ENCODE measurements around the gene MAPK10. TPM values are rescaled to one million over a fixed set of nuclear protein-coding genes. Genes with fewer than 3 reads are reported as not detected.

Gene MAPK10
- total RNA-seq, 1 donor from 2014 or later: 8.9 TPM

GRCh38 chr4:86264241-86264640 lies 95.6 kb downstream of the MAPK10 start:
- no peak overlapping the region for H3K9ac ChIP-seq (ENCODE audit: low read depth in 1 of 3, low read length in 3 of 3)
- no peak overlapping the region for H3K4me3 ChIP-seq (ENCODE audit: low read length in 3 of 3)
- H3K4me1 ChIP-seq (ENCODE audit: control insufficient read depth in 3 of 3, insufficient read depth in 3 of 3, low read length in 3 of 3): no peaks in the 10 kb centered on the region
- no peak overlapping the region for H3K27ac ChIP-seq (ENCODE audit: low read depth, low read length)
- no peaks in the 10 kb centered on the region for H3K9me3 ChIP-seq (ENCODE audit: control insufficient read depth in 3 of 3, low read length in 3 of 3)
- no peaks in the 10 kb centered on the region for H3K36me3 ChIP-seq (ENCODE audit: control insufficient read depth in 3 of 3, insufficient read depth in 3 of 3, low read length in 3 of 3)
- no peaks in the 10 kb centered on the region for H3K27me3 ChIP-seq (ENCODE audit: control insufficient read depth in 3 of 3, insufficient read depth in 3 of 3, low read length in 3 of 3)

GRCh38 chr4:86261636-86262035 lies 98.2 kb downstream of the MAPK10 start:
- peaks cover 0 to 2% (median 0%) of the 10 kb centered on the region in 3 donors for H3K9me3 ChIP-seq (ENCODE audit: control insufficient read depth in 3 of 3, low read length in 3 of 3)
- no peaks in the 10 kb centered on the region for H3K4me1 ChIP-seq (ENCODE audit: control insufficient read depth in 3 of 3, insufficient read depth in 3 of 3, low read length in 3 of 3)
- no peaks in the 10 kb centered on the region for H3K27me3 ChIP-seq (ENCODE audit: control insufficient read depth in 3 of 3, insufficient read depth in 3 of 3, low read length in 3 of 3)
- no peak overlapping the region for H3K27ac ChIP-seq (ENCODE audit: low read depth, low read length)
- no peak overlapping the region for H3K9ac ChIP-seq (ENCODE audit: low read depth in 1 of 3, low read length in 3 of 3)
- H3K4me3 ChIP-seq (ENCODE audit: low read length in 3 of 3): no peak overlapping the region
- no peaks in the 10 kb centered on the region for H3K36me3 ChIP-seq (ENCODE audit: control insufficient read depth in 3 of 3, insufficient read depth in 3 of 3, low read length in 3 of 3)

GRCh38 chr4:86256086-86256485 lies 103.8 kb downstream of the MAPK10 start:
- H3K9ac ChIP-seq (ENCODE audit: low read depth in 1 of 3, low read length in 3 of 3): no peak overlapping the region
- no peaks in the 10 kb centered on the region for H3K4me1 ChIP-seq (ENCODE audit: control insufficient read depth in 3 of 3, insufficient read depth in 3 of 3, low read length in 3 of 3)
- H3K4me3 ChIP-seq (ENCODE audit: low read length in 3 of 3): no peak overlapping the region
- H3K27me3 ChIP-seq (ENCODE audit: control insufficient read depth in 3 of 3, insufficient read depth in 3 of 3, low read length in 3 of 3): no peaks in the 10 kb centered on the region
- H3K9me3 ChIP-seq (ENCODE audit: control insufficient read depth in 3 of 3, low read length in 3 of 3): peaks cover 0 to 2% (median 0%) of the 10 kb centered on the region in 3 donors
- no peak overlapping the region for H3K27ac ChIP-seq (ENCODE audit: low read depth, low read length)
- H3K36me3 ChIP-seq (ENCODE audit: control insufficient read depth in 3 of 3, insufficient read depth in 3 of 3, low read length in 3 of 3): no peaks in the 10 kb centered on the region

- H3K27me3 ChIP-seq (ENCODE audit: control insufficient read depth in 3 of 3, insufficient read depth in 3 of 3, low read length in 3 of 3): no peaks in the 10 kb centered on the region
- H3K4me1 ChIP-seq (ENCODE audit: control insufficient read depth in 3 of 3, insufficient read depth in 3 of 3, low read length in 3 of 3): no peaks in the 10 kb centered on the region
- H3K36me3 ChIP-seq (ENCODE audit: control insufficient read depth in 3 of 3, insufficient read depth in 3 of 3, low read length in 3 of 3): no peaks in the 10 kb centered on the region
- H3K9me3 ChIP-seq (ENCODE audit: control insufficient read depth in 3 of 3, low read length in 3 of 3): no peaks in the 10 kb centered on the region
- H3K4me3 ChIP-seq (ENCODE audit: low read length in 3 of 3): no peak overlapping the region
- H3K27ac ChIP-seq (ENCODE audit: low read depth, low read length): no peak overlapping the region
- no peak overlapping the region for H3K9ac ChIP-seq (ENCODE audit: low read depth in 1 of 3, low read length in 3 of 3)
Observed at GRCh38 chr4:86250619-86251018, 109.2 kb downstream of the MAPK10 start.

GRCh38 chr4:86250006-86250405 lies 109.8 kb downstream of the MAPK10 start:
- no peaks in the 10 kb centered on the region for H3K27me3 ChIP-seq (ENCODE audit: control insufficient read depth in 3 of 3, insufficient read depth in 3 of 3, low read length in 3 of 3)
- no peak overlapping the region for H3K27ac ChIP-seq (ENCODE audit: low read depth, low read length)
- no peaks in the 10 kb centered on the region for H3K36me3 ChIP-seq (ENCODE audit: control insufficient read depth in 3 of 3, insufficient read depth in 3 of 3, low read length in 3 of 3)
- H3K9ac ChIP-seq (ENCODE audit: low read depth in 1 of 3, low read length in 3 of 3): no peak overlapping the region
- H3K4me1 ChIP-seq (ENCODE audit: control insufficient read depth in 3 of 3, insufficient read depth in 3 of 3, low read length in 3 of 3): no peaks in the 10 kb centered on the region
- H3K9me3 ChIP-seq (ENCODE audit: control insufficient read depth in 3 of 3, low read length in 3 of 3): no peaks in the 10 kb centered on the region
- no peak overlapping the region for H3K4me3 ChIP-seq (ENCODE audit: low read length in 3 of 3)

- Histone ChIP-seq H3K4me3 (ENCODE audit: low read length in 3 of 3) (no peak overlapping the region), H3K9me3 (ENCODE audit: control insufficient read depth in 3 of 3, low read length in 3 of 3) (no peaks in the 10 kb centered on the region), H3K27me3 (ENCODE audit: control insufficient read depth in 3 of 3, insufficient read depth in 3 of 3, low read length in 3 of 3) (no peaks in the 10 kb centered on the region), H3K27ac (ENCODE audit: low read depth, low read length) (no peak overlapping the region), H3K36me3 (ENCODE audit: control insufficient read depth in 3 of 3, insufficient read depth in 3 of 3, low read length in 3 of 3) (no peaks in the 10 kb centered on the region), H3K9ac (ENCODE audit: low read depth in 1 of 3, low read length in 3 of 3) (no peak overlapping the region), H3K4me1 (ENCODE audit: control insufficient read depth in 3 of 3, insufficient read depth in 3 of 3, low read length in 3 of 3) (no peaks in the 10 kb centered on the region)
Observed at GRCh38 chr4:86249074-86249473, 110.8 kb downstream of the MAPK10 start.

GRCh38 chr4:86247906-86248305 lies 111.9 kb downstream of the MAPK10 start:
- H3K27ac ChIP-seq (ENCODE audit: low read depth, low read length): no peak overlapping the region
- no peak overlapping the region for H3K4me3 ChIP-seq (ENCODE audit: low read length in 3 of 3)
- H3K36me3 ChIP-seq (ENCODE audit: control insufficient read depth in 3 of 3, insufficient read depth in 3 of 3, low read length in 3 of 3): no peaks in the 10 kb centered on the region
- H3K9me3 ChIP-seq (ENCODE audit: control insufficient read depth in 3 of 3, low read length in 3 of 3): no peaks in the 10 kb centered on the region
- no peaks in the 10 kb centered on the region for H3K4me1 ChIP-seq (ENCODE audit: control insufficient read depth in 3 of 3, insufficient read depth in 3 of 3, low read length in 3 of 3)
- no peaks in the 10 kb centered on the region for H3K27me3 ChIP-seq (ENCODE audit: control insufficient read depth in 3 of 3, insufficient read depth in 3 of 3, low read length in 3 of 3)
- no peak overlapping the region for H3K9ac ChIP-seq (ENCODE audit: low read depth in 1 of 3, low read length in 3 of 3)

GRCh38 chr4:86247320-86247719 lies 112.5 kb downstream of the MAPK10 start:
- no peak overlapping the region for H3K27ac ChIP-seq (ENCODE audit: low read depth, low read length)
- no peaks in the 10 kb centered on the region for H3K9me3 ChIP-seq (ENCODE audit: control insufficient read depth in 3 of 3, low read length in 3 of 3)
- H3K9ac ChIP-seq (ENCODE audit: low read depth in 1 of 3, low read length in 3 of 3): no peak overlapping the region
- no peak overlapping the region for H3K4me3 ChIP-seq (ENCODE audit: low read length in 3 of 3)
- H3K4me1 ChIP-seq (ENCODE audit: control insufficient read depth in 3 of 3, insufficient read depth in 3 of 3, low read length in 3 of 3): no peaks in the 10 kb centered on the region
- no peaks in the 10 kb centered on the region for H3K36me3 ChIP-seq (ENCODE audit: control insufficient read depth in 3 of 3, insufficient read depth in 3 of 3, low read length in 3 of 3)
- H3K27me3 ChIP-seq (ENCODE audit: control insufficient read depth in 3 of 3, insufficient read depth in 3 of 3, low read length in 3 of 3): no peaks in the 10 kb centered on the region

- H3K4me1 ChIP-seq (ENCODE audit: control insufficient read depth in 3 of 3, insufficient read depth in 3 of 3, low read length in 3 of 3): no peaks in the 10 kb centered on the region
- no peak overlapping the region for H3K27ac ChIP-seq (ENCODE audit: low read depth, low read length)
- no peak overlapping the region for H3K4me3 ChIP-seq (ENCODE audit: low read length in 3 of 3)
- H3K9me3 ChIP-seq (ENCODE audit: control insufficient read depth in 3 of 3, low read length in 3 of 3): no peaks in the 10 kb centered on the region
- no peaks in the 10 kb centered on the region for H3K36me3 ChIP-seq (ENCODE audit: control insufficient read depth in 3 of 3, insufficient read depth in 3 of 3, low read length in 3 of 3)
- H3K27me3 ChIP-seq (ENCODE audit: control insufficient read depth in 3 of 3, insufficient read depth in 3 of 3, low read length in 3 of 3): no peaks in the 10 kb centered on the region
- H3K9ac ChIP-seq (ENCODE audit: low read depth in 1 of 3, low read length in 3 of 3): no peak overlapping the region
Observed at GRCh38 chr4:86243750-86244149, 116.1 kb downstream of the MAPK10 start.

GRCh38 chr4:86242677-86243076 lies 117.2 kb downstream of the MAPK10 start:
- H3K4me1 ChIP-seq (ENCODE audit: control insufficient read depth in 3 of 3, insufficient read depth in 3 of 3, low read length in 3 of 3): no peaks in the 10 kb centered on the region
- no peaks in the 10 kb centered on the region for H3K9me3 ChIP-seq (ENCODE audit: control insufficient read depth in 3 of 3, low read length in 3 of 3)
- no peaks in the 10 kb centered on the region for H3K36me3 ChIP-seq (ENCODE audit: control insufficient read depth in 3 of 3, insufficient read depth in 3 of 3, low read length in 3 of 3)
- no peak overlapping the region for H3K4me3 ChIP-seq (ENCODE audit: low read length in 3 of 3)
- no peaks in the 10 kb centered on the region for H3K27me3 ChIP-seq (ENCODE audit: control insufficient read depth in 3 of 3, insufficient read depth in 3 of 3, low read length in 3 of 3)
- no peak overlapping the region for H3K27ac ChIP-seq (ENCODE audit: low read depth, low read length)
- H3K9ac ChIP-seq (ENCODE audit: low read depth in 1 of 3, low read length in 3 of 3): no peak overlapping the region

GRCh38 chr4:86235549-86235948 lies 124.3 kb downstream of the MAPK10 start:
- no peaks in the 10 kb centered on the region for H3K9me3 ChIP-seq (ENCODE audit: control insufficient read depth in 3 of 3, low read length in 3 of 3)
- H3K9ac ChIP-seq (ENCODE audit: low read depth in 1 of 3, low read length in 3 of 3): no peak overlapping the region
- no peaks in the 10 kb centered on the region for H3K36me3 ChIP-seq (ENCODE audit: control insufficient read depth in 3 of 3, insufficient read depth in 3 of 3, low read length in 3 of 3)
- H3K27me3 ChIP-seq (ENCODE audit: control insufficient read depth in 3 of 3, insufficient read depth in 3 of 3, low read length in 3 of 3): no peaks in the 10 kb centered on the region
- H3K4me1 ChIP-seq (ENCODE audit: control insufficient read depth in 3 of 3, insufficient read depth in 3 of 3, low read length in 3 of 3): no peaks in the 10 kb centered on the region
- no peak overlapping the region for H3K27ac ChIP-seq (ENCODE audit: low read depth, low read length)
- H3K4me3 ChIP-seq (ENCODE audit: low read length in 3 of 3): no peak overlapping the region
